C1 segment of cervical spinal cord (tissue), 14 donors: ENCODE results near the gene XAGE3.
"Not testable (repeated sequence)": the region's sequence is repeated elsewhere in the genome, so short reads cannot be mapped to it uniquely, and the experiment has no call there.

Experiments
- DNase-seq, 14 donors: peaks; one replicate each; lab custom pipeline; 2025; lab: John Stamatoyannopoulos, UW

The XAGE3 gene

GRCh38 chrX:52843619-52844018 lies 24.3 kb downstream of the XAGE3 start:
- DNase-seq, result not testable (repeated sequence)

- DNase-seq, result no peak
Observed at GRCh38 chrX:52839137-52839536, 28.7 kb downstream of the XAGE3 start.

DNA sequence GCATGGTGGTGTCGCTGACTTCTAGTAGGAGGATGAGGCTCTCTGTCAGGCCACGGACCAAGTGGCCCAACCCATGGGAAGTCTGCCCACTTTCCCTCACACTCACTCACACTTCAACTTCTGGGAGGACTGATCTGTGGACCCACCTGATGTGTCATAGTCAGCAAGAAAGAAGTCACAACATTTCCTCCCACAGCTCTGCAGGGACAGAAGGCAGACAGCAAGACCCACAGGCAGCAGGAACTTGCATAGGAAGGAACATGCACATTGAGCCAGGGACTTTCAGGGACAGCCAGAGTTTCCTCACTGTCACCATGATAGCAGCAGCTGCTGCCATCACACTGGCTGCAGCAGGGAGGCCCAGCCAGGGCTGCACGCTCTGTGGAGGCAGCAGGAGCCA lies 37.3 kb downstream of the XAGE3 start:
- no peak for DNase-seq

GRCh38 chrX:52824608-52825007 lies 43.3 kb downstream of the XAGE3 start:
- no peak for DNase-seq

GRCh38 chrX:52821079-52821760 lies 46.7 kb downstream of the XAGE3 start:
- no peak for DNase-seq

GRCh38 chrX:52819788-52820187 lies 48.1 kb downstream of the XAGE3 start:
- no peak for DNase-seq
